Omental fat pad (tissue), 4 donors: ENCODE results near the gene GID8. TPM values are rescaled to one million over a fixed set of nuclear protein-coding genes. Genes with fewer than 3 reads are reported as not detected.

Experiments used
- ATAC-seq: fragments of 150-250 bp; one replicate; pipeline ENCODE4 v1.9.1; 2016; ENCODE audit warnings: mild to moderate bottlenecking, moderate library complexity; ENCODE audit not compliant: low FRiP score
- DNase-seq: peaks from one replicate; pipeline ENCODE4 v3.0.0-alpha.2; 2019; ENCODE audit warnings: low spot score
- CTCF ChIP-seq, 3 donors: fragments of 450-650 bp; IDR thresholded peaks; one replicate each; pipeline ENCODE4 v1.5.1; 2016 to 2017; ENCODE audit warnings: antibody characterized with exemption in 3 of 3, mild to moderate bottlenecking in 3 of 3, moderate library complexity in 2 of 3
- total RNA-seq, 4 donors: library from RNA; depleted of rRNA; stranded (reverse); fragments of >200 nt; gene quantifications; one replicate each; pipeline ENCODE4 v1.1.0, GENCODE V29; 2016

GID8 gene
- total RNA-seq, 4 donors from 2014 or later, result 21.7 to 33.4 (median 25.5) TPM

- no peak for TF ChIP-seq CTCF (IDR thresholded peaks at IDR 0.05)
- ATAC-seq, result no peak
- DNase-seq, result no peak
These were observed 58.1 kb downstream of the GID8 start for GRCh38 chr20:62995898-62996595.

- ATAC-seq (no peak), DNase-seq (no peak)
- TF ChIP-seq CTCF (IDR thresholded peaks at IDR 0.05), result no peak
These were observed 58.6 kb downstream of the GID8 start for GRCh38 chr20:62996596-62996982.

GRCh38 chr20:62997417-62998035 lies 59.6 kb downstream of the GID8 start:
- no peak for DNase-seq
- no peak for ATAC-seq
- no peak for TF ChIP-seq CTCF (IDR thresholded peaks at IDR 0.05)

Other genes starting within 250 kb of the GID8 start
- gene NTSR1, start 229.3 kb upstream of the GID8 start, total RNA-seq, result under 1 TPM in 2 of 4 donors, not detected in 2; 0.24 to 0.25 TPM
- 10 to 100 TPM in 2 of 4 donors, 1 to 10 TPM in 2; 8.0 to 10.4 (median 9.1) TPM for gene MRGBP, start 141.7 kb upstream of the GID8 start, total RNA-seq
- gene OGFR, start 133.3 kb upstream of the GID8 start, total RNA-seq, result 10 to 100 TPM; 34.0 to 84.2 (median 52.8) TPM
- gene COL9A3, start 121.1 kb upstream of the GID8 start, total RNA-seq, result 1 to 10 TPM; 2.3 to 6.3 (median 3.6) TPM
- 1 to 10 TPM; 6.1 to 7.7 (median 6.3) TPM for gene TCFL5, start 76.3 kb upstream of the GID8 start, total RNA-seq
- 10 to 100 TPM; 40.6 to 64.4 (median 54.1) TPM for gene DIDO1, start 11.6 kb upstream of the GID8 start, total RNA-seq
- 10 to 100 TPM in 1 of 4 donors, 1 to 10 TPM in 3; 1.6 to 10.7 (median 2.5) TPM for gene SLC17A9, start 14.6 kb downstream of the GID8 start, total RNA-seq
- gene BHLHE23, start 68.8 kb downstream of the GID8 start, total RNA-seq, result not detected